GM18507 (cell line): Measurements from ENCODE around the gene NCK2.
"Not testable (repeated sequence)": the region's sequence is repeated elsewhere in the genome, so short reads cannot be mapped to it uniquely, and the experiment has no call there.

Source experiments
- DNase-seq: peaks from one replicate; pipeline ENCODE4 v3.0.0; 2011; ENCODE audit warnings: low read depth; ENCODE audit not compliant: insufficient read length; ENCODE audit errors: extremely low spot score
- FAIRE-seq: peaks from 2 replicates; lab custom pipeline; 2011; peaks lifted over from hg19 to GRCh38; lab: Jason Lieb, UNC

Gene NCK2

GRCh38 chr2:105771291-105771690 lies 26.6 kb downstream of the NCK2 start:
- FAIRE-seq, DNase-seq: not testable (repeated sequence)

GRCh38 chr2:105771836-105772235 lies 27.1 kb downstream of the NCK2 start:
- no peak for DNase-seq
- FAIRE-seq = no peak

- DNase-seq (no peak), FAIRE-seq (no peak)
These were observed 27.6 kb downstream of the NCK2 start for GRCh38 chr2:105772362-105772761.

- FAIRE-seq (no peak), DNase-seq (no peak)
These were observed 28.9 kb downstream of the NCK2 start for GRCh38 chr2:105773568-105773967.

- FAIRE-seq (no peak), DNase-seq (no peak)
These were observed 30.1 kb downstream of the NCK2 start for GRCh38 chr2:105774781-105775337.

- DNase-seq (no peak), FAIRE-seq (peak; percentile 59)
These were observed 31.3 kb downstream of the NCK2 start for GRCh38 chr2:105775809-105776559.

- DNase-seq = no peak
- no peak for FAIRE-seq
These were observed 31.8 kb downstream of the NCK2 start for GRCh38 chr2:105776560-105776928.

GRCh38 chr2:105777031-105777482 lies 32.3 kb downstream of the NCK2 start:
- DNase-seq (no peak), FAIRE-seq (peak; percentile 9)

- FAIRE-seq (no peak), DNase-seq (no peak)
These were observed 32.9 kb downstream of the NCK2 start for GRCh38 chr2:105777506-105778055.

- DNase-seq (no peak), FAIRE-seq (no peak)
These were observed 33.4 kb downstream of the NCK2 start for GRCh38 chr2:105778080-105778607.

- DNase-seq (no peak), FAIRE-seq (no peak)
These were observed 34.7 kb downstream of the NCK2 start for GRCh38 chr2:105779394-105779793.

GRCh38 chr2:105780606-105781005 lies 35.9 kb downstream of the NCK2 start:
- no peak for DNase-seq

GRCh38 chr2:105781274-105781978 lies 36.7 kb downstream of the NCK2 start:
- DNase-seq (no peak), FAIRE-seq (no peak)

More at GRCh38 chr2:105780606-105781005, 35.9 kb downstream of the NCK2 start:
- no peak for FAIRE-seq

GRCh38 chr2:105782123-105782522 lies 37.4 kb downstream of the NCK2 start:
- DNase-seq = no peak

GRCh38 chr2:105782646-105783045 lies 37.9 kb downstream of the NCK2 start:
- FAIRE-seq = no peak
- DNase-seq = no peak

More at GRCh38 chr2:105782123-105782522, 37.4 kb downstream of the NCK2 start:
- FAIRE-seq = no peak

GRCh38 chr2:105783151-105783738 lies 38.5 kb downstream of the NCK2 start:
- FAIRE-seq = no peak

GRCh38 chr2:105783972-105784371 lies 39.3 kb downstream of the NCK2 start:
- no peak for FAIRE-seq

More at GRCh38 chr2:105783151-105783738, 38.5 kb downstream of the NCK2 start:
- DNase-seq = no peak

GRCh38 chr2:105784589-105784988 lies 39.9 kb downstream of the NCK2 start:
- FAIRE-seq (no peak), DNase-seq (no peak)

More at GRCh38 chr2:105783972-105784371, 39.3 kb downstream of the NCK2 start:
- no peak for DNase-seq

- no peak for FAIRE-seq
These were observed 40.6 kb downstream of the NCK2 start for GRCh38 chr2:105785095-105785847.

More at GRCh38 chr2:105785095-105785847, 40.6 kb downstream of the NCK2 start:
- DNase-seq = no peak
